HPDE6-E6E7 (cell line): ENCODE data around the gene MRTFB.
"Not testable (repeated sequence)": the region's sequence is repeated elsewhere in the genome, so short reads cannot be mapped to it uniquely, and the experiment has no call there.

Experiments
- DNase-seq: peaks from one replicate; pipeline ENCODE4 v3.0.0; 2011; ENCODE audit warnings: missing footprints; ENCODE audit errors: extremely low spot score

Gene MRTFB

GRCh38 chr16:14183962-14184361, 112.8 kb downstream of the MRTFB start:
- not testable (repeated sequence) for DNase-seq

- no peak for DNase-seq
These were observed 115.1 kb downstream of the MRTFB start for GRCh38 chr16:14186007-14186794.

GRCh38 chr16:14186795-14187221, 115.7 kb downstream of the MRTFB start:
- no peak for DNase-seq

GRCh38 chr16:14187517-14188338, 116.6 kb downstream of the MRTFB start:
- no peak for DNase-seq

GRCh38 chr16:14193316-14193871, 122.3 kb downstream of the MRTFB start:
- DNase-seq = no peak

GRCh38 chr16:14194721-14195120, 123.6 kb downstream of the MRTFB start:
- no peak for DNase-seq

GRCh38 chr16:14196011-14196410, 124.9 kb downstream of the MRTFB start:
- no peak for DNase-seq

- no peak for DNase-seq
These were observed 125.4 kb downstream of the MRTFB start for GRCh38 chr16:14196539-14196938.

- no peak for DNase-seq
These were observed 126.9 kb downstream of the MRTFB start for GRCh38 chr16:14198012-14198411.

GRCh38 chr16:14198572-14198971, 127.5 kb downstream of the MRTFB start:
- no peak for DNase-seq

GRCh38 chr16:14199199-14199598, 128.1 kb downstream of the MRTFB start:
- no peak for DNase-seq

- no peak for DNase-seq
These were observed 128.5 kb downstream of the MRTFB start for GRCh38 chr16:14199624-14200023.

- no peak for DNase-seq
These were observed 131.0 kb downstream of the MRTFB start for GRCh38 chr16:14202095-14202494.

- no peak for DNase-seq
These were observed 131.6 kb downstream of the MRTFB start for GRCh38 chr16:14202697-14203096.

- no peak for DNase-seq
These were observed 132.0 kb downstream of the MRTFB start for GRCh38 chr16:14203166-14203565.

GRCh38 chr16:14205666-14206065, 134.5 kb downstream of the MRTFB start:
- DNase-seq = no peak

GRCh38 chr16:14211856-14212543, 140.9 kb downstream of the MRTFB start:
- DNase-seq = no peak

GRCh38 chr16:14215941-14216340, 144.8 kb downstream of the MRTFB start:
- DNase-seq = no peak

GRCh38 chr16:14219983-14220382, 148.9 kb downstream of the MRTFB start:
- no peak for DNase-seq

GRCh38 chr16:14223632-14224031, 152.5 kb downstream of the MRTFB start:
- DNase-seq = no peak

GRCh38 chr16:14225457-14225856, 154.3 kb downstream of the MRTFB start:
- no peak for DNase-seq
